Activated T-helper 17 cell treated with anti-CD3 and anti-CD28 coated beads, Interleukin-2, amount 50 U/mL, for 72 hours (primary cell): ENCODE data around the gene FADS6. TPM values are rescaled to one million over a fixed set of nuclear protein-coding genes. Genes with fewer than 3 reads are reported as not detected.

Experiments used
- ATAC-seq: fragments of 150-1000 bp; cut with Tn5 transposase; replicated peaks from 2 replicates; pipeline ENCODE4 v1.10.0; 2021; ENCODE audit warnings: mild to moderate bottlenecking, moderate library complexity
- H3K27ac Mint-ChIP-seq: one replicate; pipeline ENCODE4 v1.8.0; 2022; ENCODE audit warnings: mixed read lengths
- H3K27me3 Mint-ChIP-seq: one replicate; pipeline ENCODE4 v1.8.0; 2022; ENCODE audit warnings: mixed read lengths
- H3K36me3 Mint-ChIP-seq: one replicate; pipeline ENCODE4 v1.8.0; 2022; ENCODE audit warnings: low read depth, mild to moderate bottlenecking, mixed read lengths
- H3K4me1 Mint-ChIP-seq: one replicate; pipeline ENCODE4 v1.8.0; 2022; ENCODE audit warnings: mixed read lengths
- H3K4me3 Mint-ChIP-seq: one replicate; pipeline ENCODE4 v1.8.0; 2022; ENCODE audit warnings: mild to moderate bottlenecking, mixed read lengths
- H3K9me3 Mint-ChIP-seq: one replicate; pipeline ENCODE4 v1.8.0; 2022; ENCODE audit warnings: mixed read lengths
- total RNA-seq, 2 donors: library from RNA; stranded (reverse); gene quantifications; one replicate each; pipeline ENCODE4 v1.2.3, GENCODE V29; 2022

The FADS6 gene
- total RNA-seq, 2 donors from 2014 or later, result not detected

GRCh38 chr17:74860872-74861661, 32.4 kb downstream of the FADS6 start:
- H3K4me3 Mint-ChIP-seq, result peak overlapping the region; percentile 41
- no peak for ATAC-seq

GRCh38 chr17:74860229-74860871, 33.1 kb downstream of the FADS6 start:
- Mint-ChIP-seq H3K27me3 (peaks cover 37% of the 10 kb centered on the region), H3K9me3 (no peaks in the 10 kb centered on the region), H3K4me3 (peak overlapping the region; percentile 41), H3K4me1 (peaks cover 5% of the 10 kb centered on the region), H3K27ac (no peak overlapping the region), H3K36me3 (peaks cover 21% of the 10 kb centered on the region)
- ATAC-seq, result no peak

More at GRCh38 chr17:74860872-74861661, 32.4 kb downstream of the FADS6 start:
- peaks cover 31% of the 10 kb centered on the region for H3K27me3 Mint-ChIP-seq
- peaks cover 5% of the 10 kb centered on the region for H3K4me1 Mint-ChIP-seq
- no peak overlapping the region for H3K27ac Mint-ChIP-seq
- no peaks in the 10 kb centered on the region for H3K9me3 Mint-ChIP-seq
- H3K36me3 Mint-ChIP-seq, result peaks cover 21% of the 10 kb centered on the region

GRCh38 chr17:74859459-74860228, 33.8 kb downstream of the FADS6 start, which contains the start of gene GRIN2C:
Gene GRIN2C (minus strand): TSS chr17:74859885. CDS start chr17:74855092, 4,793 bp downstream.
- Mint-ChIP-seq H3K4me3 (peak within 1 kb of the TSS; percentile 41), H3K9me3 (no peaks in the 10 kb centered on the region), H3K36me3 (peaks cover 14% of the 10 kb centered on the region), H3K27me3 (peaks cover 43% of the 10 kb centered on the region), H3K4me1 (no peaks in the 10 kb centered on the region), H3K27ac (no peak within 1 kb of the TSS)
- ATAC-seq, result peak; percentile 20

- peaks cover 13% of the 10 kb centered on the region for H3K36me3 Mint-ChIP-seq
- no peak overlapping the region for H3K27ac Mint-ChIP-seq
- H3K4me3 Mint-ChIP-seq, result peak overlapping the region; percentile 33
- no peaks in the 10 kb centered on the region for H3K4me1 Mint-ChIP-seq
- H3K9me3 Mint-ChIP-seq, result no peaks in the 10 kb centered on the region
- peaks cover 46% of the 10 kb centered on the region for H3K27me3 Mint-ChIP-seq
- ATAC-seq, result no peak
Measured at GRCh38 chr17:74858672-74859458, 34.6 kb downstream of the FADS6 start.

- Mint-ChIP-seq H3K27ac (no peak overlapping the region), H3K36me3 (peaks cover 7% of the 10 kb centered on the region)
Measured at GRCh38 chr17:74857191-74857590, 36.2 kb downstream of the FADS6 start.

GRCh38 chr17:74856112-74856511, 37.3 kb downstream of the FADS6 start:
- Mint-ChIP-seq H3K4me3 (no peak overlapping the region), H3K27ac (no peak overlapping the region), H3K9me3 (no peaks in the 10 kb centered on the region), H3K27me3 (peaks cover 56% of the 10 kb centered on the region), H3K36me3 (peaks cover 7% of the 10 kb centered on the region), H3K4me1 (no peaks in the 10 kb centered on the region)
- no peak for ATAC-seq

More at GRCh38 chr17:74857191-74857590, 36.2 kb downstream of the FADS6 start:
- Mint-ChIP-seq H3K4me1 (no peaks in the 10 kb centered on the region), H3K9me3 (no peaks in the 10 kb centered on the region), H3K4me3 (no peak overlapping the region), H3K27me3 (peaks cover 54% of the 10 kb centered on the region)
- ATAC-seq, result no peak

- Mint-ChIP-seq H3K36me3 (peaks cover 7% of the 10 kb centered on the region), H3K27ac (no peak overlapping the region), H3K4me3 (no peak overlapping the region), H3K4me1 (no peaks in the 10 kb centered on the region), H3K27me3 (peaks cover 59% of the 10 kb centered on the region), H3K9me3 (no peaks in the 10 kb centered on the region)
- ATAC-seq, result no peak
Measured at GRCh38 chr17:74855323-74855722, 38.1 kb downstream of the FADS6 start.

- no peak for ATAC-seq
- no peaks in the 10 kb centered on the region for H3K4me1 Mint-ChIP-seq
- peaks cover 7% of the 10 kb centered on the region for H3K36me3 Mint-ChIP-seq
- no peak overlapping the region for H3K4me3 Mint-ChIP-seq
- H3K9me3 Mint-ChIP-seq, result no peaks in the 10 kb centered on the region
- H3K27me3 Mint-ChIP-seq, result peaks cover 57% of the 10 kb centered on the region
- no peak overlapping the region for H3K27ac Mint-ChIP-seq
Measured at GRCh38 chr17:74854792-74855191, 38.6 kb downstream of the FADS6 start.

GRCh38 chr17:74853669-74854068, 39.8 kb downstream of the FADS6 start:
- no peaks in the 10 kb centered on the region for H3K4me1 Mint-ChIP-seq
- no peak for ATAC-seq
- no peaks in the 10 kb centered on the region for H3K9me3 Mint-ChIP-seq
- no peak overlapping the region for H3K27ac Mint-ChIP-seq
- H3K27me3 Mint-ChIP-seq, result peaks cover 50% of the 10 kb centered on the region
- H3K4me3 Mint-ChIP-seq, result no peak overlapping the region
- no peaks in the 10 kb centered on the region for H3K36me3 Mint-ChIP-seq

- Mint-ChIP-seq H3K27ac (no peak overlapping the region), H3K4me1 (no peaks in the 10 kb centered on the region), H3K9me3 (no peaks in the 10 kb centered on the region), H3K4me3 (peak overlapping the region; percentile 53), H3K36me3 (no peaks in the 10 kb centered on the region), H3K27me3 (peaks cover 46% of the 10 kb centered on the region)
- no peak for ATAC-seq
Measured at GRCh38 chr17:74853048-74853397, 40.4 kb downstream of the FADS6 start.

- Mint-ChIP-seq H3K4me3 (peak overlapping the region; percentile 53), H3K36me3 (no peaks in the 10 kb centered on the region), H3K27ac (no peak overlapping the region), H3K4me1 (no peaks in the 10 kb centered on the region), H3K27me3 (peaks cover 40% of the 10 kb centered on the region), H3K9me3 (no peaks in the 10 kb centered on the region)
- ATAC-seq, result peak; percentile 79
Measured at GRCh38 chr17:74852237-74853047, 41.0 kb downstream of the FADS6 start.

GRCh38 chr17:74851612-74852236, 41.7 kb downstream of the FADS6 start:
- Mint-ChIP-seq H3K36me3 (no peaks in the 10 kb centered on the region), H3K9me3 (no peaks in the 10 kb centered on the region), H3K4me3 (no peak overlapping the region), H3K27ac (no peak overlapping the region), H3K4me1 (no peaks in the 10 kb centered on the region), H3K27me3 (peaks cover 33% of the 10 kb centered on the region)
- no peak for ATAC-seq

- no peak for ATAC-seq
- Mint-ChIP-seq H3K36me3 (no peaks in the 10 kb centered on the region), H3K27me3 (peaks cover 27% of the 10 kb centered on the region)
Measured at GRCh38 chr17:74850914-74851313, 42.5 kb downstream of the FADS6 start.

More at GRCh38 chr17:74850914-74851313, 42.5 kb downstream of the FADS6 start:
- Mint-ChIP-seq H3K9me3 (no peaks in the 10 kb centered on the region), H3K4me3 (no peak overlapping the region), H3K4me1 (no peaks in the 10 kb centered on the region), H3K27ac (no peak overlapping the region)
